ENCODE data around the gene HIKESHI.
A peak's percentile ranks its signal among the peaks of the same experiment; 100 is the strongest.

HIKESHI gene

DNA sequence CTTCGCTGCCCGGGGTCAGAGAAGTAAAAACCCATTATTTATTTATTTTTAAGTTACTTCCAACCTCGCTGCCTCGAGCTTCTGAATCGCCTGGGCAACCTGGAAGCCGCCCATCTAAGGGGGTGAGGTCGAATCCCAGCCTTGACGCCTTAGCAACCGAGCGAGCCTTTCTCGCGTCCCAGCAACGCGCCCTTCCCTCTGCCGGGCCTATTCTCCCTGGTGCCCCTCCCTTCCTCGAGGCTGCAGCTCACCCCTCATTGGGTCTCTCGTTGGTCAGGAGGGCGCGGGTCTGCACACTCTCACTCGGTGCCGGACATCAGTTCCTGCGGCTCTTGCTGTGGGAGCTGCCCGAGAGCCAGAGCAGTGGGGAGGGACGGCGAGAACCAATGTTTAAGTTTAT, 72.5 kb downstream of the HIKESHI start, which contains the start of gene CCDC81:
Gene CCDC81, plus strand, starts transcription at position 302 of the 400 bp plus-strand sequence. CDS start 277 bp downstream, outside the sequence.
- no peak for DNase-seq (ENCODE audit: low read depth)

DNA sequence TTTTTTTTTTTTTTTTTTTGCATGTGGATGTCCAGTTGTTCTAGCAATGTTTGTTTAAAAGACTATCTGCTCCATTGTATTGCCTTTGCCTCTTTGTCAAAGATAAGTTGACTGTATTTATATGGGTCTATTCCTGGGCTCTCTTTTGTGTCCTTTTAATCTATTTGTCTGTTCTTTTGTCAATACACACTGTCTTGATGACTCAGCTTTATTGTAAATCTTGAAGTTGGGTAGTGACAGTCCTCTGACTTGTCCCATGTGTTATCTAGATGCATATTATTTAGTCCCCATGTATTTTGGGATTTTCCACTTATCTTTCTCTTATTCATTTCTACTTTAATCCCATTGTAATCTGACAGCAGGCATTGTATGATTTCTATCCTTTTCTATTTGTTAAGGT, 75.9 kb downstream of the HIKESHI start:
- no peak for DNase-seq (ENCODE audit: low read depth)

DNA sequence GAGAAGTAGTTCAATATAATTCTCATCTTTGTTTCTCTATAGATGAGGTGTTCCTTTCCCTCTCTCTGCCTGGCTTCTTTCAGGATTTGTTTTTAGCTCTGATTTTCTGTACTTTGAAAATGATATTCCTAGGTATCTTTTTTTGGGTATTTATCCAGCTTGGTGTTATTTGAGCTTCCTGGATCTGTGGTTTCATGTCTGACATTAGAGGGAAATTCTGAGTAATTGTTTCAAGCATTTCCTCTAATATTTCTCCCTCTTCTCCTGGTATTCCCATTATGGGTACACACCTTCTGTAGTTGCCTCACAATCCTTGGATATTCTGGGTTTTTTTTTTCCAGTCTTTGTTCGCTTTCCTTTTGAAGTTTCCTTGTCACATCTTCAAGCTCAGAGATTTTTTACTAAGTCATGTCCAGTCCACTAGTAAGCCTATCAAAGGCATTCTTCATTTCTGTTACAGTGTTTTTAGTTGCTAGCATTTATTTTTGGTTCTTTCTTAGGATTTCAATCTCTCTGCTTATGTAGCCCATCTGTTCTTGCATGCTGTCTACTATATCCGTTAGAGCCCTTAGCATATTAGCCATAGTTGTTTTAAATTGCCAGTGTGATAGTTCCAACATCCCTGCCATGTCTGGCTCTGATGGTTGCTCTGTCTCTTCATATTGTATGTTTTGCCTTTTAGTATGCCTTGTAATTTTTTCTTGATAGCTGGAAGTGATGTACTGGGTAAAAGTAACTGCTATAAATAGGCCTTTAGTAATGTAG, 78.4 kb downstream of the HIKESHI start:
- no peak for DNase-seq (ENCODE audit: low read depth)

DNA sequence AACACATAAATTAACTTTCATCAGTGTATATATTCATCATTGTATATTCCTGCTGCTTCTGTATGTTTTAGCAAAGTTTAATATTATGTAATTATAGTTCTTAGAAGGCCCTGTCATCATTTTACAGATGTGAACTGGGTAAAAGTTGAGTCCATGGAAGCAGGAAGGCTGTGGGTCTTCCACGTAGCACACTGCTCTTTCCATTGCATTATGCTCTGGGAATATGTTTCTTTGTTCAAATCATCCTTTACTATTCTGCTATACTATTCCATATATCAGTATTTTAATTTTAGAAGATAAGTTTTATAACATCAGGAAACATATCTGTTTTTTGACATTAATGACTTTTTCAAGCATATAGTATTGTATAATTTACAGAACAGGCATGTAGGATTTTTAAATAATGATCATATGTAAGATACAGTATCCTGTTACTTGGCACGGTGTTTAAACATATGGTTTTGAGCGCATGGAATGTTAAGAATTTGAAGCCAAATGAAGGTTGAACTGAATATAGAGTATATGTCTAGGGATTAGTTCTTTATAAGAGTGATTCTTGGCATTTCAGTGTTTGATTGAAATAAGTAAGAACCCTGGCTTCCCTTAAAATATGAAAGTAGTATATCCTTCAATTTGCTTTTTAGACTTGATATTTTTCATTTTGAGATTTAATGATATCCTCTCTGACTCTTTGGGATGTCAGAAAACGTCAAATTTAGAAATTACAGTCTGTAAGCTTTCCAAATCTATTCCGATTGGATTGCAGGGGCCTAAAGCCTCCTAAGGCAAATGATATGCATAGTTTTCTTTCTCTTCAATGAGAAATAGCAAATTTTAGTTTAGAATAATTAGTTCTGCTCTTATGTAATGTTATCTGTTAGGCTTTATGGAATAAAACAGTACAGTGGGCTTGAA, 81.3 kb downstream of the HIKESHI start:
- no peak for DNase-seq (ENCODE audit: low read depth)

DNA sequence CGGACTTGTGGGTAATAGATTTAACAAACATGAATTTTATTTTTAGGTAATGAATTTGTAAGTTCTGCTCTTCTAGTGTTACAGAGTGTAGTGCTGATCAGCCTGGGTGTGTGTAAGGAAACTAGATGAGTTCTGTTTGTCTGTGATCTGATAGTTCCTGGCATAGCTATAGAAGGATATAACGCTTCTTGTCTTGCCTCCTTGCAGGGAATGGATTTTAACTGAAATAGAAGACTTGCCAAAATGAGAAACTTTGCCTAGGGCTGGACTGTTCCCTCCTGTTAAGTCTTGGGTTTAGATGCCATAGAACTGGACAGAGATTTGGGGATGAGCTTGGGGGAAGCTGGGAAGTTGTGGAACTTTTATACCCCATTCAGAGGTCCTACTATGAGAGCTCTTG, 84.2 kb downstream of the HIKESHI start:
- DNase-seq (ENCODE audit: low read depth), result no peak

DNA sequence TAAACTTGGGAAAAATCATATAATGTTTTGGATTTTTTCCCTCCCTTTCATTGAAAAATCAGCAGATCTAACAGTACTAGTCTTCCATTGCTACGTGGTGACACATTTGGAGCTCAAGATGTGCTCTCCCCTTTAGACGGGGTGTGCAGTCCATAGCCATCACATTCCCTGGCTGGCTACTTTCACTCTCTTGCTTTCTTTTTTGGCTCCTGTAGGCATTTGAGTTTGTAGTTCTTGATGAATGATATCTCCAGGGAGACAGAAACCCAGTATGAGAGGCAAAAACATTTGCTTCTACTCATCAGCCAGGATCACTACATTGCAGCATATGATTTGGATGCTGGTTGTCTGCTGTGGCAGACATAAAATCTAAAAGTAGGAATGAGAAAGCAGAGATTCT, 84.7 kb downstream of the HIKESHI start:
- peak; percentile 36 for DNase-seq (ENCODE audit: low read depth)

DNA sequence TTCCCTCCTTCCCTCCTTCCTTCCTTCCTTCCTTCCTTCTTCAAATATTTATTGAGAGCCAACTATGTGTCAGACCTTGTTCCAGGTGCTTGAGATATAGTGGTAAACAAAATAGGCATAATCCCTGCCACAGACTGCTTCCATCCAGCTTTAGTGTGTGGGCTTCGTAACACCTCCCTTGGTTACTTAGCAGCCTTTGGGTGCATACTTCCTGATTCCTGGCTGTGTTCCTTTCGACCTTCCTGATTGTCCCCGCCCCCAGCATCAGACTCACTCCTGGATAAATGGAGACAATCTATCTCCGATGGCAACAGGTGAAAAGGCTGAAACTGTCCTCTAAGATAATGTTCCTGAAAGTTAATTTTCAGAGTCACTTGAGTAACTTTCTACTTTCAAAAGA, 86.2 kb downstream of the HIKESHI start:
- DNase-seq (ENCODE audit: low read depth), result no peak

DNA sequence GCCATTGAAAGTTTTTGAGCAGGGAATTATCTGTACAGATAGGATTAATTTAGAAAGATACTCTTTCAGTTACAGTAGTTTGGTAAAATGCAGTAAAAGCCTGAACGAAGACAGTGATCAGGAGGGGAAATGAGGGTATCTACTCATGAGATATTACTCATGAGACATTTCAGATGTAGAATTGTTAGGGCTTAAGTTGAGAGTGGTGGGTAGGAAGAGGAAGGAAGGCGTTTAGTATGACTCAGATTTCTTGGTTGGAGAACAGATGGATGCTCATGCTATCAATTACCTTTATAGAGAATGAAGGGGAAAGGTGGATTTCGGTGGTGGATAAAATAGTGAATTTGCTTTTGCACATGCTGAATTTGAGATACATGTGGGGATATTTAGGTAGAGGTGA, 88.4 kb downstream of the HIKESHI start:
- no peak for DNase-seq (ENCODE audit: low read depth)

DNA sequence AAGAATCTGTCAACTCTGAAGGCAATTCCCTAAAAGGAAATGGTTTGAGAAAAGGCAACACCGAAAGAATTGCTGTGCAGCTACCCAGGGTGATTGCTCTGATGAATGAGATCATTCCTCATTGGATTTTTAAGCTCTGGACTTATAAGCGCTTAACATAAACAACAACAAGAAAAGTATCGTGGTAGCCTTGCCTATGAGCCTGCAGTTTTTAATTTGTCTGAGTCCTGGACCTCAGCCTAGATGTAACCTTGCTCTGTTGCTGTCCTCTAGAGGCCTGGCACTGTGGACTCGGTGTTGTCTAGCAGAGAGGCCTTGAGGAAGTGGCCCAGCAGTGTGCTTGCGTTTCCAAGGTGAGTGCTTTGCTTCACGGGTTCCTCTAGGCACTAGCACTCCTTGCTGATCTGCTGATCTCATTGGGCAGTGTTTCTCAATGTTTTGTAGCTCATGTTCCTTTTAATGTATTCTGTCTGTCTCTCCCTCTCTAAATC, 93.1 kb downstream of the HIKESHI start:
- DNase-seq (ENCODE audit: low read depth), result no peak

All from stromal cell of bone marrow (primary cell).